GM12891 (cell line): ENCODE data around the gene FBXO21.

Experiments used
- PAX5 ChIP-seq: IDR thresholded peaks from 2 replicates; pipeline ENCODE4 v1.6.1; 2011; ENCODE audit warnings: low read length, moderate library complexity, mild to moderate bottlenecking; ENCODE audit not compliant: insufficient read depth, severe bottlenecking
- POLR2A ChIP-seq: IDR thresholded peaks from 2 replicates; pipeline ENCODE4 v1.6.1; 2011; ENCODE audit warnings: low read depth, low read length, control low read depth
- POLR2AphosphoS5 ChIP-seq: IDR thresholded peaks from 2 replicates; pipeline ENCODE4 v1.6.1; 2011; ENCODE audit warnings: low read depth, low read length, control low read depth
- POU2F2 ChIP-seq: IDR thresholded peaks from 2 replicates; pipeline ENCODE4 v1.6.1; 2011; ENCODE audit warnings: low read depth, mild to moderate bottlenecking, control low read depth, low read length, moderate library complexity
- SPI1 ChIP-seq: IDR thresholded peaks from 2 replicates; pipeline ENCODE4 v1.6.1; 2011; ENCODE audit warnings: low read depth, low read length, control low read depth
- TAF1 ChIP-seq: IDR thresholded peaks from 2 replicates; pipeline ENCODE4 v1.6.1; 2011; ENCODE audit warnings: low read depth, low read length, control low read depth

DNA sequence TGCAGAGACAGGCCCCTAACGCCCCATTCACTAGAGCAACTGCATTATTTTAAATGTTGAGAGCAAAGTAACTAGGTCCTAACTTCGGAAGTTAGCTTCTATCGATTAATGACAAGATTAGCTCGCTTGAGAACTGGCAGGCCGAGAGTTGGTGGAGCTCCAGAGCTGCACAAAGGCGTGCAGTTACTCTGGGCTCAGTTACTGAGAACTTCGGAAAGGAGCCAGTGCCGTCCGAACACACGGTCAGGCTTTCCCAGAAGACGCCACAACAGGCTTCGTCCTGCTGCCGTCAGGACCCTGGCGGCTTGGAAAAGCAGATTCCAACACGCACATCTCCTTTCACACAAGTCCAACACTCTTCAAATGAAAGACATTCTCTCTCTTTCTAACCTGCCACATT lies 45.7 kb downstream of the FBXO21 start:
- no peak for TF ChIP-seq POLR2A
- TF ChIP-seq PAX5 = no peak
- no peak for TF ChIP-seq POLR2AphosphoS5
- no peak for TF ChIP-seq SPI1
- TF ChIP-seq POU2F2 = no peak
- no peak for TF ChIP-seq TAF1
